HG02840 (cell line): ENCODE data around the gene NXPH2.
"Not testable (repeated sequence)": the region's sequence is repeated elsewhere in the genome, so short reads cannot be mapped to it uniquely, and the experiment has no call there.

Experiments
- ATAC-seq: cut with Tn5 transposase; IDR thresholded peaks from one replicate; pipeline ENCODE4 v1.9.1; 2021; ENCODE audit warnings: mild to moderate bottlenecking, moderate library complexity, moderate number of reproducible peaks; ENCODE audit not compliant: unreplicated experiment, low FRiP score

Gene NXPH2

DNA sequence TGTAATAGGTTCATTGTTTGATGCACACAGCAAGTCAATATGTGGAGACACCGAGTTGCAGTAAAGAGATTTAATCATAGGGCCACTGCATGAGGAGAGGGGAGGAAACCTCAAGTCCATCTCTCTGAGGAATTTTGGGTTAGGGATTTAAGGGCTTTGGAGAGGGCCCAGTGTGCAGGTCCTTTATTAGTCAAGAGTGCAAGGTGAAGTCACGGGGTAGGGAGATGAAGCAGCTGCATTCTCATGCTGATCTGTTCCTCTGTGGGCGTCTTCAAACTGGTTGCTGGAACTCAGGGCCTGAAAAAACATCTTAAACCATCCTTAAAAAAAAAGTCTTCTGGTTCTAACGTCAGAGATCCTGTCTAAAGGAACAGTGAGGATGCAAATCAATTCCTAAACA, 131.6 kb downstream of the NXPH2 start:
- ATAC-seq = no peak

DNA sequence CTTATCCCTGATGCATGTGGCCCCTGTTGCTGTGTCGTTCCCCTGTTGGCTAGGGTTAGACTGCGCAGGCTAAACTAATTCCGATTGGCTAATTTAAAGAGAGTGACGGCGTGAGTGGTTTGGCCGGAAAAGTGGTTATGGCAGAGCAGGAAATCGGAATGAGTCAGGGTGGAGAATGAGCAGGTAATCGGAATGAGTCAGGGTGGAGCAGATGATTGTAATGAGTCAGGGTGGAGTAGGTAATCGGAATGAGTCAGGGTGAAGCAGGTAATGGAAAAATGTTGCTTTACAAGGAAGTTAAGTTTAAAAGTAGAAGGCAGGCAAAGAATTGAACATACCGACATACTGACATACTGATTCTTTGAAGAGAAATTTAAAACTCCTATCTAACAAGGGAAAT, 135.4 kb downstream of the NXPH2 start:
- ATAC-seq = not testable (repeated sequence)

- ATAC-seq = no peak
Observed at GRCh38 chr2:138640921-138641676, 139.1 kb downstream of the NXPH2 start.

GRCh38 chr2:138637686-138638085, 142.5 kb downstream of the NXPH2 start:
- no peak for ATAC-seq

DNA sequence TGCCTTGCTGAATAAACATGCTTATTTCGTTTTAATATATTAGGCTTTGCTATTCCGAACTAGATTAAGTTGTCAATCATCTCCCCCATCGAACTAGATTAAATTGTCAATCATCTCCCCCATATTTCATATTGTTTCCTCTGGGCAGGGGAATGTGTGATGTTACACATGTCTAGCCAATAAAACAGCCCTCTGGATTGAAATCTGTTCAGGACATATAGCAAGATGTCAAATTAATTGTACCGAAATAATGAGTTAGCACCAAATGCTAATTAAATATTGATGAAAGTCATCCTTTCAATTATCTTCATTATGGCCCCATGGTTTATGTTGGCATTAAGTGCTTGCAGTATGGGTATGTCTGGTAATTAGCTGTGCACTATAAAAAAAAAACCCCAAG, 143.1 kb downstream of the NXPH2 start:
- no peak for ATAC-seq

DNA sequence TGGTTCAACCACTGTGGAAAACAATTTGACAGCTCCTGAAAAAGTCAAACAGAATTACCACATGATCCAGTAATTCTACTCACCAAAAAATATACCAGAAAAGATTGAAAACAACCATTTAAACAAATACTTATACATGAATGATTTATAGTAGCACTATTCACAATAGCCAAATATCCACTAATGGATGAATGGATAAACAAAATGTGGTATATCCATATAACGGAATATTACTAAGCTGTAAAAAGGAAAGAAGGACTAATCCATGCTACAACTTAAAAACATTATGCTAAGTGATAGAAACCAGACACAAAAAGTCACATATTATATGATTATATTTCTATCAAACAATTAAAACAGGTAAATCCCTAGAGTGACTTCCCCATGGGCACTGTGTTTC, 147.1 kb downstream of the NXPH2 start:
- no peak for ATAC-seq

- no peak for ATAC-seq
Observed at GRCh38 chr2:138632066-138632620, 148.0 kb downstream of the NXPH2 start.

GRCh38 chr2:138630164-138630563, 150.0 kb downstream of the NXPH2 start:
- ATAC-seq = no peak

DNA sequence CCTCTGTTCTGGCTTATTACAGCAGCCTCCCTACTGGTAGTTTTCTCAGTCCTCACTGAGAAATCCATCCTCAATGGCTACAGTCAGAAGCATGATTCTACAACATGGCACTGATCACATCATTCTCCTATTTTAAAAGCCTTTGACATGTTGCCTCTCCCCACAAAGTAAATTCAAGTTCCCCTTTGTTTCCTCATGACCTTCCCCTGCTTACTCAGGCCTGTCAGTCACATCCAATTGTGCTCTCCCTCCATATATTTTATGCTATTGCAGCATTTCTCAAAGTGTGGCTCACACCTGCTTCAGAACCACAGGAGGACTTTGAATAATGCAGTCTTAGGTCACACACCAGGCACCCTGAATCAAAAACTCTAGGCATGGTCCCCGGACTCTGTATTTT, 154.0 kb downstream of the NXPH2 start:
- ATAC-seq = no peak

DNA sequence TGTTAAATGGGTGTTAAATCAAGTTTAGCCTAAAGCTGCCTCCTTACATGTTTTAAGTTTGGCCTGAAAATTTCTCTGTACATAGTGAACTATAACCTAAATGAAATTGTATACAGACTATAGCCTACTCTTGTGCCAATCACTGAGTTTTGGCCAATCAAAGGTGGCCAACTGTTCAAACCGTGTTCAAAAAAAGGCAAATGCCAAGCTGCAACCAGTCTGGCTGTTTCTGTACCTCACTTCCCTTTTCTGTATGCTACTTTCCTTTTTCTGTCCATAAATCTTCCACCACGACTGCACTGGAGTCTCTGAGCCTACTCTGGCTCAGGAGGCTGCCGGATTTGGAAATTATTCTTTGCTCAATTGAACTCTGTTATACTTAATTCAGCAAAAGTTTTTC, 157.6 kb downstream of the NXPH2 start:
- no peak for ATAC-seq

- no peak for ATAC-seq
Observed at GRCh38 chr2:138621139-138621538, 159.1 kb downstream of the NXPH2 start.

DNA sequence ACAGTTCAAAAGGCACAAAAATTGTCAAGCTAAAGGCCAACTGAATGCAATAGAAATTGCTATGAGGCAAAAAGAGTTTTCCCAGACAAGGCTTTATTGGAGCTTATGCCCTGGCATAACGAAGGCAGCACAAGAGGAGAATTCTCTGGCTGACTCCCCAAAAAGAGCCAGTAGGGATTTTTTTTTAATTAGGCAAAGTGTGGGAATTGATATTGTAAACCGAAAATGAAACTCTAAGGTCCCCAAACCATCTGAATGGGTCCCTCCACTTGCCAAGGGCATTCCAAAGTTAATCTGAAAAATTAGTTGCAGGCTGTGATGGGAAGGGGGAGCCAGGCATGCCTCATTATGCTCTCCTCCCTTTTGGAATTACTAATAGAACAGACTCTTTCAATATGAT, 159.8 kb downstream of the NXPH2 start:
- ATAC-seq = no peak
